Trophoblast cell (in vitro differentiated cells and primary cell): ENCODE results near the gene PLCL1.

ENCODE experiments used
- DNase-seq, 2 donors: peaks; one replicate each; pipeline ENCODE4 v3.0.0-alpha.2; 2016
- H2AFZ ChIP-seq: 2 replicates; pipeline ENCODE4 v1.6.1; 2013; ENCODE audit warnings: low read length, moderate library complexity, mild to moderate bottlenecking; ENCODE audit not compliant: insufficient read depth, poor library complexity
- H2AK5ac ChIP-seq: 2 replicates; pipeline ENCODE4 v1.6.1; 2013; ENCODE audit warnings: mild to moderate bottlenecking, low read length
- H2BK120ac ChIP-seq: 2 replicates; pipeline ENCODE4 v1.6.1; 2013; ENCODE audit warnings: low read length, mild to moderate bottlenecking, moderate library complexity; ENCODE audit not compliant: insufficient read depth, poor library complexity
- H2BK12ac ChIP-seq: 2 replicates; pipeline ENCODE4 v1.6.1; 2013; ENCODE audit warnings: mild to moderate bottlenecking, low read length, moderate library complexity
- H2BK5ac ChIP-seq: 2 replicates; pipeline ENCODE4 v1.6.1; 2013; ENCODE audit warnings: low read length, low read depth, moderate library complexity, mild to moderate bottlenecking; ENCODE audit not compliant: poor library complexity
- H3K14ac ChIP-seq: 2 replicates; pipeline ENCODE4 v1.6.1; 2013; ENCODE audit warnings: mild to moderate bottlenecking, low read length
- H3K18ac ChIP-seq: 2 replicates; pipeline ENCODE4 v1.6.1; 2013; ENCODE audit warnings: mild to moderate bottlenecking, low read length
- H3K23ac ChIP-seq: 2 replicates; pipeline ENCODE4 v1.6.1; 2013; ENCODE audit warnings: low read length
- H3K27ac ChIP-seq: 2 replicates; pipeline ENCODE4 v1.5.1; 2013; ENCODE audit warnings: low read depth, mild to moderate bottlenecking, inconsistent platforms, low read length, moderate library complexity
- H3K27me3 ChIP-seq: 2 replicates; pipeline ENCODE4 v1.6.1; 2013; ENCODE audit warnings: inconsistent platforms, mild to moderate bottlenecking, low read length, moderate library complexity; ENCODE audit not compliant: insufficient read depth
- H3K36me3 ChIP-seq, 2 experiments: 1 replicate in 1 of 2; 2 replicates in 1 of 2; pipeline ENCODE4 v1.6.1; 2013; ENCODE audit warnings: low read length in 2 of 2, mild to moderate bottlenecking in 2 of 2, moderate library complexity in 1 of 2; ENCODE audit not compliant: insufficient read depth in 2 of 2, control insufficient read depth in 1 of 2
- H3K4ac ChIP-seq: 2 replicates; pipeline ENCODE4 v1.6.1; 2013; ENCODE audit warnings: low read depth, mild to moderate bottlenecking, low read length, moderate library complexity
- H3K4me1 ChIP-seq, 2 experiments: 1 replicate in 1 of 2; 2 replicates in 1 of 2; pipeline ENCODE4 v1.6.1; 2013; ENCODE audit warnings: low read length in 2 of 2, mild to moderate bottlenecking in 2 of 2, moderate library complexity in 1 of 2; ENCODE audit not compliant: insufficient read depth in 2 of 2, control insufficient read depth in 1 of 2
- H3K4me2 ChIP-seq: 2 replicates; pipeline ENCODE4 v1.6.1; 2013; ENCODE audit warnings: inconsistent platforms, mild to moderate bottlenecking, low read length, moderate library complexity
- H3K4me3 ChIP-seq: 2 replicates; pipeline ENCODE4 v1.5.1; 2013; ENCODE audit warnings: mild to moderate bottlenecking, low read depth, low read length, inconsistent platforms
- H3K79me1 ChIP-seq: one replicate; pipeline ENCODE4 v1.6.1; 2013; ENCODE audit warnings: low read length
- H3K79me2 ChIP-seq: 2 replicates; pipeline ENCODE4 v1.6.1; 2013; ENCODE audit warnings: low read length, mild to moderate bottlenecking; ENCODE audit not compliant: control insufficient read depth, insufficient read depth, poor library complexity
- H3K9ac ChIP-seq: 2 replicates; pipeline ENCODE4 v1.6.1; 2013; ENCODE audit warnings: mild to moderate bottlenecking, low read length
- H3K9me3 ChIP-seq: 2 replicates; pipeline ENCODE4 v1.6.1; 2013; ENCODE audit warnings: low read depth, mild to moderate bottlenecking, control low read depth, inconsistent platforms, low read length; ENCODE audit not compliant: insufficient read depth
- H4K12ac ChIP-seq: 2 replicates; pipeline ENCODE4 v1.6.1; 2013; ENCODE audit warnings: low read depth, mild to moderate bottlenecking, low read length, moderate library complexity
- H4K8ac ChIP-seq: 2 replicates; pipeline ENCODE4 v1.6.1; 2013; ENCODE audit warnings: low read depth, mild to moderate bottlenecking, low read length, moderate library complexity
- H4K91ac ChIP-seq: one replicate; pipeline ENCODE4 v1.6.1; 2013; ENCODE audit warnings: low read depth, mild to moderate bottlenecking, low read length, moderate library complexity
- WGBS: extraction: QIAGEN DNeasy Blood & Tissue Kit; methylation state at CpG from one replicate; pipeline ENCODE4 v1.1.7; 2013; ENCODE audit warnings: missing lambda C conversion rate; ENCODE audit not compliant: insufficient read length, insufficient coverage; ENCODE audit errors: extremely low coverage; 5-methylcytosine and 5-hydroxymethylcytosine counted together

Gene PLCL1

DNA sequence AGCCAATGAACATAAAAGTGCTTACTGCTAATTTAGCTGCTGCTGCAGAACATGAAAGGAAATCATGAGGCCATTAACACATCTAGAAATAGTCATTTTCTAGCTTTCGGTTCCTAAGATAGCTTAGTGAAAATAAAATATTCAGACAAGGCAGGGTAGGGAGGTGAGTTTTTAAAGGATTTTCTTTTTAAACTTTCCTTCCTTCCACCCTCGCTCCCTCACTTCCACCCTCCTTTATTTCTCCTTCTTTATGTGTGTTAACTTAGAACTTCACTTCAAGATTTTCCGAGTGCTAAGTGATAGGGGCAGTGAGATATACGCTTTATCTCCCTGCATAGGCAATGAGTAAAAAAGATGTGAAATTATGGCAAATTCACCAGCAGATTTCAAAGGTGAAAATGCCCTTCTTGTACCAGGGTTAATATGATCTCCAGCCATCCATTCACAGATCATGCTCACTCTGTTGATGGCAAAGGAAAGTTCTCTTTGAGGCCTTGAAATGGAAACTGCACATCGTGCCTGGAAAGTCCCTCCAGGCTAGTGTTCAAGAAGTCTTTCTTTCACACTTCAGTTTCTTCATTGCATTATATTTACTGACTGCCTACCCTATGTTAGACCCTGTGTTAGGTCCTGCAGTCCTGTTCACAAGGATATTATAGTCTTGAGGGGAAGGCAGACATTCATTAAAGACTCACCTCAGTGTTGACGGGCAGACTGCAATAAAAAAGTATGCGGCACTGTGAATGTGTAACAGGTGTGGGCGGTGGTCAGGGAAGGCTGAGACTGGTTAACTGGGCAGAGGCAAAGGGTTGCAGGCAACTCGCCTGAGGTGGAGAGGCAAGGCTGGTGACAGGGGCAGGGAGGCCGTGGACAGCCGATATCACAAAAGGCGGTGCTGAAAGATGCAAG lies 200.8 kb downstream of the PLCL1 start:
- no peaks in the 10 kb centered on the region for H3K79me2 ChIP-seq
- no peak overlapping the region for H4K8ac ChIP-seq
- WGBS, result no CpG with 5 or more reads among the region's 12 CpGs
- no peaks in the 10 kb centered on the region for H3K4me1 ChIP-seq
- H3K9me3 ChIP-seq, result no peaks in the 10 kb centered on the region
- H2AK5ac ChIP-seq, result no peak overlapping the region
- no peak overlapping the region for H2BK120ac ChIP-seq
- H3K4ac ChIP-seq, result no peak overlapping the region
- no peak overlapping the region for H3K27ac ChIP-seq
- no peak overlapping the region for H3K9ac ChIP-seq
- no peak overlapping the region for H3K23ac ChIP-seq
- DNase-seq, result no peak
- H3K4me2 ChIP-seq, result no peak overlapping the region
- no peak overlapping the region for H2BK12ac ChIP-seq
- no peak overlapping the region for H3K14ac ChIP-seq
- H4K91ac ChIP-seq, result no peak overlapping the region
- no peak overlapping the region for H3K4me3 ChIP-seq
- H2BK5ac ChIP-seq, result no peak overlapping the region
- no peaks in the 10 kb centered on the region for H3K36me3 ChIP-seq
- H3K27me3 ChIP-seq, result no peaks in the 10 kb centered on the region
- H2AFZ ChIP-seq, result no peak overlapping the region
- no peak overlapping the region for H3K18ac ChIP-seq
- no peak overlapping the region for H4K12ac ChIP-seq
- no peaks in the 10 kb centered on the region for H3K79me1 ChIP-seq

- no CpG with 5 or more reads among the region's 1 CpG for WGBS
- no peak overlapping the region for H2AFZ ChIP-seq
- H4K91ac ChIP-seq, result no peak overlapping the region
- no peaks in the 10 kb centered on the region for H3K79me1 ChIP-seq
- no peak for DNase-seq
- no peak overlapping the region for H3K23ac ChIP-seq
- no peak overlapping the region for H3K27ac ChIP-seq
- H3K4me1 ChIP-seq, result no peaks in the 10 kb centered on the region
- no peaks in the 10 kb centered on the region for H3K36me3 ChIP-seq
- H4K12ac ChIP-seq, result no peak overlapping the region
- no peak overlapping the region for H3K14ac ChIP-seq
- no peak overlapping the region for H2BK5ac ChIP-seq
- H3K18ac ChIP-seq, result no peak overlapping the region
- H3K4me2 ChIP-seq, result no peak overlapping the region
- H3K79me2 ChIP-seq, result no peaks in the 10 kb centered on the region
- no peak overlapping the region for H2AK5ac ChIP-seq
- H3K4me3 ChIP-seq, result no peak overlapping the region
- H3K9me3 ChIP-seq, result no peaks in the 10 kb centered on the region
- H4K8ac ChIP-seq, result no peak overlapping the region
- no peak overlapping the region for H3K4ac ChIP-seq
- no peak overlapping the region for H3K9ac ChIP-seq
- no peaks in the 10 kb centered on the region for H3K27me3 ChIP-seq
- no peak overlapping the region for H2BK120ac ChIP-seq
- H2BK12ac ChIP-seq, result no peak overlapping the region
Observed at GRCh38 chr2:198006733-198007132, 202.3 kb downstream of the PLCL1 start.

DNA sequence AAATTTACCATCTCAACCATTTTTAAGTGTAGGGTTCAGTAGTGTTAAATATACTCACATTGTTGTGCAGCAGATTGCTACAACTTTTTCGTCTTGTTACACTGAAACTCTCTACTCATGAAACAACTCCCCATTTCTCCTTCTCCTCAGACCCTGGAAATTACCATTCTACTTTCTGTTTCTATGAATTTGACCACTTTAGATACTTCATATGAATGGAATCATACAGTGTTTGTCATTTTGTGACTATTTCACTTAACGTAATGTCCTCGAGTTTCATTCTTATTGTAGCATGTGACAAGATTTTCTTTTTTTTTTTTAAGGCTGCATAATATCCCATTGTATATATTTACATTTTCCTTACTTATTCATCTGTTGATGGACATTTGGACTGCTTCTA lies 203.8 kb downstream of the PLCL1 start:
- H3K4ac ChIP-seq, result no peak overlapping the region
- no peaks in the 10 kb centered on the region for H3K27me3 ChIP-seq
- H3K27ac ChIP-seq, result no peak overlapping the region
- H2BK5ac ChIP-seq, result no peak overlapping the region
- no peak overlapping the region for H3K18ac ChIP-seq
- H4K12ac ChIP-seq, result no peak overlapping the region
- H2BK12ac ChIP-seq, result no peak overlapping the region
- H4K91ac ChIP-seq, result no peak overlapping the region
- H3K9ac ChIP-seq, result no peak overlapping the region
- DNase-seq, result no peak
- no peaks in the 10 kb centered on the region for H3K9me3 ChIP-seq
- no peak overlapping the region for H2AK5ac ChIP-seq
- H3K23ac ChIP-seq, result no peak overlapping the region
- no peaks in the 10 kb centered on the region for H3K36me3 ChIP-seq
- no peaks in the 10 kb centered on the region for H3K79me2 ChIP-seq
- no peak overlapping the region for H4K8ac ChIP-seq
- WGBS, result no CpG with 5 or more reads among the region's 3 CpGs
- no peak overlapping the region for H3K4me2 ChIP-seq
- H2BK120ac ChIP-seq, result no peak overlapping the region
- no peaks in the 10 kb centered on the region for H3K79me1 ChIP-seq
- no peak overlapping the region for H2AFZ ChIP-seq
- no peak overlapping the region for H3K4me3 ChIP-seq
- no peak overlapping the region for H3K14ac ChIP-seq
- H3K4me1 ChIP-seq, result no peaks in the 10 kb centered on the region

GRCh38 chr2:198012025-198012424 lies 207.6 kb downstream of the PLCL1 start:
- Histone ChIP-seq H4K91ac (no peak overlapping the region), H3K9me3 (no peaks in the 10 kb centered on the region), H4K12ac (no peak overlapping the region), H3K27ac (no peak overlapping the region), H3K18ac (no peak overlapping the region), H3K36me3 (no peaks in the 10 kb centered on the region), H2BK5ac (no peak overlapping the region), H2AK5ac (no peak overlapping the region), H3K4me1 (no peaks in the 10 kb centered on the region), H2AFZ (no peak overlapping the region), H3K27me3 (no peaks in the 10 kb centered on the region), H2BK120ac (no peak overlapping the region), H3K14ac (no peak overlapping the region), H3K4ac (no peak overlapping the region), H3K79me2 (no peaks in the 10 kb centered on the region), H2BK12ac (no peak overlapping the region), H3K9ac (no peak overlapping the region), H4K8ac (no peak overlapping the region), H3K4me3 (no peak overlapping the region), H3K79me1 (no peaks in the 10 kb centered on the region), H3K4me2 (no peak overlapping the region), H3K23ac (no peak overlapping the region)
- DNase-seq, result no peak
